H1 (cell line): ENCODE measurements around the gene UGT1A10. TPM values are rescaled to one million over a fixed set of nuclear protein-coding genes. Genes with fewer than 3 reads are reported as not detected.

Experiments
- CTBP2 ChIP-seq: IDR thresholded peaks from 2 replicates; pipeline ENCODE4 v1.7.0; 2011; ENCODE audit warnings: borderline replicate concordance, mild to moderate bottlenecking, moderate library complexity, mixed read lengths, low read length; ENCODE audit not compliant: insufficient read depth, insufficient read length
- MAFK ChIP-seq: IDR thresholded peaks from 2 replicates; pipeline ENCODE4 v1.6.1; 2012; ENCODE audit warnings: low read depth, mild to moderate bottlenecking, improper control_type of control experiment, low read length
- MAX ChIP-seq: IDR thresholded peaks from 2 replicates; pipeline ENCODE4 v1.6.1; 2012; ENCODE audit warnings: inconsistent platforms
- RAD21 ChIP-seq, 2 experiments: IDR thresholded peaks in 1 of 2; conservative IDR thresholded peaks in 1 of 2; 2 replicates each; pipeline ENCODE4 v1.6.1; 2011; ENCODE audit warnings: low read depth in 2 of 2, low read length in 2 of 2, improper control_type of control experiment in 1 of 2, inconsistent platforms in 1 of 2, mild to moderate bottlenecking in 1 of 2, moderate library complexity in 1 of 2
- SIX5 ChIP-seq: IDR thresholded peaks from 2 replicates; pipeline ENCODE4 v1.6.1; 2011; ENCODE audit warnings: mild to moderate bottlenecking, low read depth, low read length
- TAF7 ChIP-seq: optimal IDR thresholded peaks from 2 replicates; pipeline ENCODE3; 2011; ENCODE audit warnings: low read depth, mild to moderate bottlenecking, inconsistent platforms, low read length, moderate library complexity, borderline replicate concordance
- polyA plus RNA-seq, 7 experiments: library from polyadenylated mRNA; depleted of rRNA in 3 of 7; stranded (reverse) in 5 of 7; unstranded in 2 of 7; fragments of >200 nt in 5 of 7; fragments of 200-250 nt in 2 of 7; gene quantifications; 1 replicate in 5 of 7; 2 replicates in 1 of 7; 4 replicates in 1 of 7; pipeline versions ENCODE4 v1.2.1 to v1.2.3, GENCODE V29; 2011 to 2013; ENCODE audit warnings: missing spikeins in 2 of 7, mixed read lengths in 2 of 7
- total RNA-seq: library from RNA; stranded (reverse); fragmentation: NEBNext Ultra II Directional; extraction: Animal tissue kit (Norgen Biotek cat#: 25700); gene quantifications from 2 replicates; pipeline ENCODE4 v1.2.1, GENCODE V29; 2021

UGT1A10 gene
- total and polyA plus RNA-seq, 2 of the 8 experiments (the other 6 are each of a cell fraction or from before 2014, with no cell fraction given) = not detected

- TF ChIP-seq MAX (no peak), MAFK (no peak), TAF7 (no peak), SIX5 (no peak), RAD21 (IDR thresholded peaks at IDR 0.05 in 1 of 2, conservative IDR thresholded peaks at IDR 0.05 in 1 of 2; ENCODE audit: low read depth in 2 of 2, low read length in 2 of 2) (no peak), CTBP2 (no peak)
Measured at GRCh38 chr2:233658610-233659009, 22.4 kb downstream of the UGT1A10 start (continued).
